Measurements from ENCODE around the gene TSGA10IP.

DNA sequence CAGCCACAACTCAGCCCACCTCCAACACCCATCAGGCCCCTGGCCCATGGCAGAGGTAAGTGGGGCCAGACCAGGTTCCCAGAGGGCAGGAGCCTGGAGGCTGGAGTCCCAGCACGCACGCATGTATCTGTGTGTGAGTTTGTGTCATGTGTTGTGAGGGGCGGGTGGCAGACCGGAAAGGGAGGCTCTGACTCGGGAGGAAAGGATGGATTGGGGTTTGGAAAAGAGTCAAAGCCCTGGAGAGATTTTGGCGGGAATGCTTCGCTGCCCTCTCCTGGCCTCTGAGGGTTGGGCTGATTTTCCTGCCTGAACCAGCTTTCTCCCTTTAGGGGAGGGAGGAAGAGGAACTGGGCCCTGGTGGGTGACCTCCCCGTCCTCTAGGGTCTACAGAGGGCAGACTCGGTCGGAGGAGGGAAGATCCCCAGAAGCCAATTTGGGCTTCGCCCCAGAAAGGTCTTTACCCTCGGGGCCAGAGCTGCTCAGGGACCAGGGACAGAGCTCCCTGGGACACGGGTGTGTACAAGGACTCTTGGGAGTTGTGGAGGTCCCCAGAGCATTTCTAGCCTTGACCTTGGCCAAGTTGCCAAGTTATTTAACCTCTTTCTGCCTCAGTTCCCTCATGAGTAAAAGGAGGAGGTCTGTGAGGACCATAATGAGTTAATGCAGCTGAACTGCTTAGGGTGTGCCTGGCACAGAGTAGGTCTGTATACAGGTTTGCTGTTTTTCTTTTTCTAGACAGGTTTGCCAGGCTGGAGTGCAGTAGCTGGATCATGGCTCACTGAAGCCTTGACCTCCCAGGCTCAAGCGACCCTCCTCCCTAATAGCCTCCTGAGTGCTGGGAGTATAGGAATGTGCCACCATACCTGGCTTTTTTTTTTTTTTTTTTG is 33.4 kb upstream of the TSGA10IP start:
- TF ChIP-seq EZH2 (IDR thresholded peaks at IDR 0.05; ENCODE audit: insufficient read depth, poor library complexity, severe bottlenecking) (no peak), EZH2phosphoT487 (IDR thresholded peaks at IDR 0.05; ENCODE audit: insufficient read depth, low read depth) (no peak)

Measured in GM23248 (cell line).